ENCODE results near the gene BCAP29.

The BCAP29 gene

GRCh38 chr7:107622894-107623293 is 42.8 kb downstream of the BCAP29 start:
- Histone ChIP-seq H3K36me3 (ENCODE audit: insufficient read depth) (no peaks in the 10 kb centered on the region), H3K9ac (no peak overlapping the region), H3K4me3 (IDR thresholded peaks at IDR 0.05; ENCODE audit: insufficient read depth, low read depth, low read length) (no peak overlapping the region), H3K27ac (no peak overlapping the region), H3K27me3 (ENCODE audit: insufficient read depth, low read depth) (no peaks in the 10 kb centered on the region), H2AFZ (ENCODE audit: low read depth) (no peak overlapping the region), H3K4me2 (no peak overlapping the region), H3K4me1 (ENCODE audit: low read depth, poor library complexity, severe bottlenecking) (no peaks in the 10 kb centered on the region), H4K20me1 (ENCODE audit: insufficient read depth) (no peaks in the 10 kb centered on the region), H3K79me2 (ENCODE audit: insufficient read depth, low read depth) (no peaks in the 10 kb centered on the region)
- TF ChIP-seq CTCF (conservative IDR thresholded peaks at IDR 0.05; ENCODE audit: low read depth, low read length): no peak

GRCh38 chr7:107627002-107627401 is 47.0 kb downstream of the BCAP29 start:
- H3K79me2 ChIP-seq (ENCODE audit: insufficient read depth, low read depth): no peaks in the 10 kb centered on the region
- TF ChIP-seq CTCF (conservative IDR thresholded peaks at IDR 0.05; ENCODE audit: low read depth, low read length): no peak
- H3K4me3 ChIP-seq (IDR thresholded peaks at IDR 0.05; ENCODE audit: insufficient read depth, low read depth, low read length): no peak overlapping the region
- H2AFZ ChIP-seq (ENCODE audit: low read depth): no peak overlapping the region
- no peaks in the 10 kb centered on the region for H3K36me3 ChIP-seq (ENCODE audit: insufficient read depth)
- no peak overlapping the region for H3K9ac ChIP-seq
- H3K4me1 ChIP-seq (ENCODE audit: low read depth, poor library complexity, severe bottlenecking): no peaks in the 10 kb centered on the region
- no peak overlapping the region for H3K27ac ChIP-seq
- H4K20me1 ChIP-seq (ENCODE audit: insufficient read depth): no peaks in the 10 kb centered on the region
- H3K27me3 ChIP-seq (ENCODE audit: insufficient read depth, low read depth): no peaks in the 10 kb centered on the region
- H3K4me2 ChIP-seq: no peak overlapping the region

GRCh38 chr7:107628461-107629064 is 48.5 kb downstream of the BCAP29 start:
- Histone ChIP-seq H3K9ac (no peak overlapping the region), H3K79me2 (ENCODE audit: insufficient read depth, low read depth) (no peaks in the 10 kb centered on the region), H3K4me3 (IDR thresholded peaks at IDR 0.05; ENCODE audit: insufficient read depth, low read depth, low read length) (no peak overlapping the region), H4K20me1 (ENCODE audit: insufficient read depth) (no peaks in the 10 kb centered on the region), H3K4me1 (ENCODE audit: low read depth, poor library complexity, severe bottlenecking) (no peaks in the 10 kb centered on the region), H3K27me3 (ENCODE audit: insufficient read depth, low read depth) (no peaks in the 10 kb centered on the region), H3K4me2 (no peak overlapping the region), H3K36me3 (ENCODE audit: insufficient read depth) (no peaks in the 10 kb centered on the region), H3K27ac (no peak overlapping the region), H2AFZ (ENCODE audit: low read depth) (no peak overlapping the region)
- TF ChIP-seq CTCF (conservative IDR thresholded peaks at IDR 0.05; ENCODE audit: low read depth, low read length): no peak

GRCh38 chr7:107630342-107630741 is 50.3 kb downstream of the BCAP29 start:
- Histone ChIP-seq H3K9ac (no peak overlapping the region), H3K4me2 (no peak overlapping the region), H3K4me1 (ENCODE audit: low read depth, poor library complexity, severe bottlenecking) (no peaks in the 10 kb centered on the region), H3K36me3 (ENCODE audit: insufficient read depth) (no peaks in the 10 kb centered on the region), H3K27me3 (ENCODE audit: insufficient read depth, low read depth) (no peaks in the 10 kb centered on the region), H3K79me2 (ENCODE audit: insufficient read depth, low read depth) (no peaks in the 10 kb centered on the region), H3K27ac (no peak overlapping the region), H4K20me1 (ENCODE audit: insufficient read depth) (no peaks in the 10 kb centered on the region), H3K4me3 (IDR thresholded peaks at IDR 0.05; ENCODE audit: insufficient read depth, low read depth, low read length) (no peak overlapping the region), H2AFZ (ENCODE audit: low read depth) (no peak overlapping the region)
- TF ChIP-seq CTCF (conservative IDR thresholded peaks at IDR 0.05; ENCODE audit: low read depth, low read length): no peak
